SU-DHL-6 (cell line): ENCODE results near the gene ATP5MG.
A peak's percentile ranks its signal among the peaks of the same experiment; 100 is the strongest.

Experiments used
- H2AFZ ChIP-seq: fragments of 200-600 bp; sonication (generic); 2 replicates; pipeline ENCODE4 v1.6.1; 2014; ENCODE audit warnings: low read depth, mild to moderate bottlenecking, moderate library complexity, mixed read lengths, antibody characterized with exemption, low read length; ENCODE audit not compliant: severe bottlenecking
- H3F3A ChIP-seq: fragments of 200-600 bp; shearing (Covaris generic); 2 replicates; pipeline ENCODE4 v1.6.0; 2016; ENCODE audit warnings: antibody characterized with exemption, mild to moderate bottlenecking; ENCODE audit not compliant: insufficient read depth
- H3K27ac ChIP-seq: fragments of 200-600 bp; sonication (generic); 2 replicates; pipeline ENCODE4 v1.5.1; 2016; ENCODE audit warnings: low read depth, mild to moderate bottlenecking, low read length, moderate library complexity, mixed read lengths
- H3K27me3 ChIP-seq: fragments of 200-600 bp; sonication (generic), shearing (Covaris generic); 2 replicates; pipeline ENCODE4 v1.6.0; 2014; ENCODE audit warnings: mild to moderate bottlenecking, low read length
- H3K36me3 ChIP-seq: fragments of 200-600 bp; sonication (generic); 2 replicates; pipeline ENCODE4 v1.6.1; 2014; ENCODE audit warnings: mild to moderate bottlenecking, low read length, mixed read lengths
- H3K4me2 ChIP-seq: fragments of 300-600, 200-600 bp; shearing (Covaris generic), sonication (generic); 2 replicates; pipeline ENCODE4 v1.6.0; 2014; ENCODE audit warnings: low read length, low read depth, mild to moderate bottlenecking; ENCODE audit not compliant: poor library complexity, severe bottlenecking
- H3K4me3 ChIP-seq: fragments of 200-600 bp; sonication (generic); 2 replicates; pipeline ENCODE4 v1.5.1; 2014; ENCODE audit warnings: antibody characterized with exemption, low read length, mild to moderate bottlenecking, mixed read lengths; ENCODE audit not compliant: insufficient read depth, poor library complexity, severe bottlenecking
- H3K79me2 ChIP-seq: fragments of 200-600 bp; sonication (generic); 2 replicates; pipeline ENCODE4 v1.6.1; 2014; ENCODE audit warnings: mild to moderate bottlenecking, low read length, moderate library complexity; ENCODE audit not compliant: insufficient read depth
- H3K9ac ChIP-seq: fragments of 200-600 bp; sonication (generic); 2 replicates; pipeline ENCODE4 v1.7.0; 2014; ENCODE audit warnings: mild to moderate bottlenecking, low read length
- H3K9me2 ChIP-seq: fragments of 200-600 bp; sonication (generic); replicated peaks from 2 replicates; pipeline ENCODE4 v1.6.1; 2014; ENCODE audit warnings: low read length; ENCODE audit not compliant: insufficient read depth
- H3K9me3 ChIP-seq: fragments of 200-600 bp; sonication (generic); 2 replicates; pipeline ENCODE4 v1.6.1; 2014; ENCODE audit warnings: low read length, mixed read lengths; ENCODE audit not compliant: insufficient read depth
- H4K20me1 ChIP-seq: fragments of 200-600 bp; sonication (generic); 2 replicates; pipeline ENCODE4 v1.6.1; 2014; ENCODE audit warnings: low read depth, mild to moderate bottlenecking, antibody characterized with exemption, low read length, moderate library complexity, mixed read lengths
- CTCF ChIP-seq: fragments of 200-600 bp; sonication (generic); IDR thresholded peaks from one replicate; pipeline ENCODE4 v1.5.1; 2017; ENCODE audit warnings: antibody characterized with exemption, mild to moderate bottlenecking, low read length, moderate library complexity; ENCODE audit not compliant: insufficient read depth, poor library complexity, severe bottlenecking
- EZH2phosphoT487 ChIP-seq: fragments of 200-600 bp; sonication (generic), shearing (Covaris generic); conservative IDR thresholded peaks from 2 replicates; pipeline ENCODE4 v1.6.1; 2018; ENCODE audit warnings: mild to moderate bottlenecking, antibody characterized with exemption, low read length, moderate library complexity, mixed read lengths

Gene ATP5MG

DNA sequence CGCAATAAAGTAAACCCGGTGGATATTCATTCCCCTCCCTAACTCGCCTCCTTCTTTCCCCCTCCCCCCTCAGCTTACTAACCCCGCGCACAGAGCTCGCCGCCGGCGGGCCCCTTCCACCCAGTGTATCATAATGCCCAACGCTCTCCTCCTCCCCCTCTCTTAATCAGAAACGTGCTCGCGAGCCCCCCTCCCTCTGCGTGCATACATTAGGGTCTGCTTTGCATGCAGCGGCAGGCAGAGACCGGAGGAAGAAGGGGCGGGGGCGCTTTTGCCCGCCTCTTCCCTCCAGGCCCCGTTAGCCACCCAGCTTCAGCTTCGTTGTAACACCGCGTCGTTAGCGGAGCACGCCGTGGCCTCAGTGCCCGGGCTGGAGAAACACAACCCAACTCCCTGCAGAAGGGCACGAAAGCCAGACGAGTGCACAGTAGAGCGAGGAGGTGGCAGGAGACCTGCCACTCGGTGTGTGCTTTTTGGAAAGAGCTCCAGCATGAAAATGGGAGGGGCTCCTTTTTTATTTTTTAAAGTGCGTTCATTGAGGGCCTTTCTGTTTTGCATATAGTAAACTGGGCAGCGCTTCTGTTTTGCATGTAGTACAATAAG lies 34.0 kb downstream of the ATP5MG start:
- TF ChIP-seq EZH2phosphoT487 (no peak), CTCF (no peak)
- H3F3A ChIP-seq, result peaks cover 15% of the 10 kb centered on the region; the same call in 1 of the 2 replicates
- peak overlapping the region; percentile 92 for H3K9ac ChIP-seq
- peak overlapping the region; percentile 78 for H2AFZ ChIP-seq
- no peaks in the 10 kb centered on the region for H3K27me3 ChIP-seq
- H3K4me2 ChIP-seq, result peak overlapping the region; percentile 86
- H3K9me3 ChIP-seq, result no peaks in the 10 kb centered on the region
- H3K27ac ChIP-seq, result peak overlapping the region; percentile 91
- peak overlapping the region; percentile 81 for H3K4me3 ChIP-seq
- H3K36me3 ChIP-seq, result peaks cover 11% of the 10 kb centered on the region; the same call in 1 of the 2 replicates
- H3K9me2 ChIP-seq, result no peaks in the 10 kb centered on the region
- peaks cover 38% of the 10 kb centered on the region for H3K79me2 ChIP-seq
- peaks cover 13% of the 10 kb centered on the region for H4K20me1 ChIP-seq

GRCh38 chr11:118435893-118436624 lies 34.7 kb downstream of the ATP5MG start, which contains the start of gene KMT2A:
TSS of gene KMT2A (plus strand) at chr11:118436492. CDS start at chr11:118436513, 21 bp downstream.
- Histone ChIP-seq H3K79me2 (peaks cover 45% of the 10 kb centered on the region), H3K4me3 (peak within 1 kb of the TSS; percentile 85), H3K9me2 (no peaks in the 10 kb centered on the region), H3K4me2 (peak within 1 kb of the TSS; percentile 86), H3K9ac (peak within 1 kb of the TSS; percentile 92), H3K9me3 (no peaks in the 10 kb centered on the region), H2AFZ (peak within 1 kb of the TSS; percentile 78), H3K27ac (peak within 1 kb of the TSS; percentile 91), H3F3A (peaks cover 15% of the 10 kb centered on the region; the same call in 1 of the 2 replicates), H4K20me1 (peaks cover 17% of the 10 kb centered on the region), H3K36me3 (peaks cover 17% of the 10 kb centered on the region), H3K27me3 (no peaks in the 10 kb centered on the region)
- no peak for TF ChIP-seq EZH2phosphoT487
- TF ChIP-seq CTCF, result no peak

DNA sequence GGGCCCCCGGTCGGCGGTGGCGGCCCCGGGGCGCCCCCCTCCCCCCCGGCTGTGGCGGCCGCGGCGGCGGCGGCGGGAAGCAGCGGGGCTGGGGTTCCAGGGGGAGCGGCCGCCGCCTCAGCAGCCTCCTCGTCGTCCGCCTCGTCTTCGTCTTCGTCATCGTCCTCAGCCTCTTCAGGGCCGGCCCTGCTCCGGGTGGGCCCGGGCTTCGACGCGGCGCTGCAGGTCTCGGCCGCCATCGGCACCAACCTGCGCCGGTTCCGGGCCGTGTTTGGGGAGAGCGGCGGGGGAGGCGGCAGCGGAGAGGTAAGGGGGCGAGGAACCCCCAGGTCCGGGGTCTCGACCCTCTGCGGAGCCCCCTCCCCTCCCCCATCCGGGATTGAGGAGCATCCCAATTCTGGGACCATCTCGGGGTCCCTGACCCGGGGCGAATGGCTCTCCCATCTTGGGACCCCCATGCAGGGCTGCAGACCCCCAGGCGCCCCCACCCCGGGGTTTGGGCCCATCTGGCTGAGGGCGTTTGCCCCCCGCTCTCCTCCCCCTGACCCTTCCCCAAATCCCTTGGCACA lies 35.3 kb downstream of the ATP5MG start:
- no peak overlapping the region for H2AFZ ChIP-seq
- peak overlapping the region; percentile 79 for H3K4me2 ChIP-seq
- peaks cover 52% of the 10 kb centered on the region for H3K79me2 ChIP-seq
- TF ChIP-seq EZH2phosphoT487 (no peak), CTCF (no peak)
- peaks cover 20% of the 10 kb centered on the region for H4K20me1 ChIP-seq
- no peaks in the 10 kb centered on the region for H3K9me2 ChIP-seq
- H3K36me3 ChIP-seq, result peaks cover 19% of the 10 kb centered on the region
- peak overlapping the region; percentile 40 for H3K27ac ChIP-seq
- H3F3A ChIP-seq, result peaks cover 15% of the 10 kb centered on the region; the same call in 1 of the 2 replicates
- peak overlapping the region; percentile 85 for H3K4me3 ChIP-seq
- H3K9me3 ChIP-seq, result no peaks in the 10 kb centered on the region
- no peaks in the 10 kb centered on the region for H3K27me3 ChIP-seq
- peak overlapping the region; percentile 92 for H3K9ac ChIP-seq
